Ishikawa (cell line): ENCODE data around the gene CD46.

ENCODE experiments used
- TAF1 ChIP-seq: IDR thresholded peaks from 2 replicates; pipeline ENCODE4 v1.6.1; 2012; ENCODE audit warnings: low read depth, mild to moderate bottlenecking
- TF ChIP-seq, protein P1 (sequence below): IDR thresholded peaks from 2 replicates; pipeline ENCODE4 v1.6.1; 2012

DNA sequence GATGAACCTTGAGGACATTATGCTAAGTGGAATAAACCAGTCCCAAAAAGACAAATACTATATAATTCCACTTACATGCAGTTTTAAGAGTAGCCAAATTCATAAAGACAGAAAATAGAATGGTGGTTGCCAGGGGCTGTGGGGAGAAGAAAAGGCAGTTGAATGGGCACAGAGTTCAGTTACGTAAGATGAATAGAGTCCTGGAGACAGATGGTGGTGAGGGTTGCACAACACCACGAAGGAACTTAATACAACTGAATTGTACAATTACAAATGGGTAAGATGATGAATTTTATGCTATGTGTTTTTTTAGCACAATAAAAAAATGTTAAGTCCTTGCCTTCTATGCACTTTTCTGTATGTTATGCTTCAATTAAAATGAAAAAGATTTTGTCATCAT, 92.5 kb downstream of the CD46 start:
- TF ChIP-seq, protein P1, sequence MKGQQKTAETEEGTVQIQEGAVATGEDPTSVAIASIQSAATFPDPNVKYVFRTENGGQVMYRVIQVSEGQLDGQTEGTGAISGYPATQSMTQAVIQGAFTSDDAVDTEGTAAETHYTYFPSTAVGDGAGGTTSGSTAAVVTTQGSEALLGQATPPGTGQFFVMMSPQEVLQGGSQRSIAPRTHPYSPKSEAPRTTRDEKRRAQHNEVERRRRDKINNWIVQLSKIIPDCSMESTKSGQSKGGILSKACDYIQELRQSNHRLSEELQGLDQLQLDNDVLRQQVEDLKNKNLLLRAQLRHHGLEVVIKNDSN, result no peak
- no peak for TF ChIP-seq TAF1
